Nephron progenitor cell (in vitro differentiated cells): Measurements from ENCODE around the gene RABL3.
"Not testable (repeated sequence)": the region's sequence is repeated elsewhere in the genome, so short reads cannot be mapped to it uniquely, and the experiment has no call there.

Source experiments
- DNase-seq: peaks from one replicate; pipeline ENCODE4 v3.0.0; 2021
- H3K27ac Mint-ChIP-seq: 2 replicates; pipeline ENCODE4 v1.8.0; 2021; ENCODE audit warnings: mild to moderate bottlenecking, moderate library complexity, mixed read lengths
- H3K27me3 Mint-ChIP-seq: 2 replicates; pipeline ENCODE4 v1.8.0; 2021; ENCODE audit warnings: mild to moderate bottlenecking, low read depth, mixed read lengths; ENCODE audit not compliant: poor library complexity
- H3K36me3 Mint-ChIP-seq: 2 replicates; pipeline ENCODE4 v1.8.0; 2021; ENCODE audit warnings: low read depth, mixed read lengths
- H3K4me1 Mint-ChIP-seq: 2 replicates; pipeline ENCODE4 v1.8.0; 2021; ENCODE audit warnings: mixed read lengths
- H3K4me3 Mint-ChIP-seq: 2 replicates; pipeline ENCODE4 v1.8.0; 2021; ENCODE audit warnings: mild to moderate bottlenecking, moderate library complexity, mixed read lengths
- H3K9me3 Mint-ChIP-seq: 2 replicates; pipeline ENCODE4 v1.8.0; 2021; ENCODE audit warnings: mild to moderate bottlenecking, moderate library complexity, mixed read lengths
- CTCF ChIP-seq: fragments of 200-600 bp; sonication (generic); IDR thresholded peaks from 2 replicates; pipeline ENCODE4 v1.5.0; 2021; ENCODE audit warnings: antibody characterized with exemption

RABL3 gene

GRCh38 chr3:120726791-120727190, 15.5 kb downstream of the RABL3 start:
- peaks cover 11% of the 10 kb centered on the region for H3K9me3 Mint-ChIP-seq
- no peak overlapping the region for H3K4me3 Mint-ChIP-seq
- H3K27ac Mint-ChIP-seq, result no peak overlapping the region
- no peak for TF ChIP-seq CTCF
- peaks cover 17% of the 10 kb centered on the region for H3K36me3 Mint-ChIP-seq
- no peak for DNase-seq
- H3K4me1 Mint-ChIP-seq, result no peaks in the 10 kb centered on the region
- no peaks in the 10 kb centered on the region for H3K27me3 Mint-ChIP-seq

GRCh38 chr3:120719167-120719834, 23.0 kb downstream of the RABL3 start:
- Mint-ChIP-seq H3K4me1 (peaks cover 14% of the 10 kb centered on the region), H3K9me3 (peaks cover 14% of the 10 kb centered on the region), H3K36me3 (peaks cover 11% of the 10 kb centered on the region), H3K4me3 (peak overlapping the region; percentile 78)
- H3K27me3 Mint-ChIP-seq, H3K27ac Mint-ChIP-seq: not testable (repeated sequence)
- peak; percentile 66 for DNase-seq

- Mint-ChIP-seq H3K4me3 (no peak overlapping the region), H3K4me1 (no peaks in the 10 kb centered on the region), H3K36me3 (no peaks in the 10 kb centered on the region), H3K9me3 (no peaks in the 10 kb centered on the region), H3K27me3 (no peaks in the 10 kb centered on the region), H3K27ac (no peak overlapping the region)
- DNase-seq, result no peak
- TF ChIP-seq CTCF, result no peak
Measured at GRCh38 chr3:120713262-120713661, 29.1 kb downstream of the RABL3 start.

DNA sequence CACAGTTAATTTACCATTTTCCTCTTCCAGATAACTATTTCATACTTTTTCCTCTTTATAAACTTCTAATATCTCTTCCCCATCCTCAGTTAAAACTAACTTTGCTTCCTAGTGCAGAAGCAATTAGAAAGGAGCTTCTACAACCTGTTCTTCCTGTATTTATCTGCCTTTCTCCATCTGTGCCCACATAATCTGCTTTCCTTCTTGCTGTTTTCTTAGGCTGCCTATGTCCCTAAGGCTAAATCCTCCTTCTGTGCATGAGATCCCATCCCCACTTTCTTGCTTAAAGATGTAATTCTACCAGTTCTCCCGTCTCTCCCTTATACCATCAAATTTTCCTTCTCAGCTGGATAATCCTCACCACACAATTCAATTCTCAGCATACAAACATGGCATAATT, 31.9 kb downstream of the RABL3 start:
- no peak for TF ChIP-seq CTCF
- no peaks in the 10 kb centered on the region for H3K27me3 Mint-ChIP-seq
- no peaks in the 10 kb centered on the region for H3K9me3 Mint-ChIP-seq
- H3K4me1 Mint-ChIP-seq, result no peaks in the 10 kb centered on the region
- H3K4me3 Mint-ChIP-seq, result no peak overlapping the region
- H3K27ac Mint-ChIP-seq, result no peak overlapping the region
- no peaks in the 10 kb centered on the region for H3K36me3 Mint-ChIP-seq
- no peak for DNase-seq

DNA sequence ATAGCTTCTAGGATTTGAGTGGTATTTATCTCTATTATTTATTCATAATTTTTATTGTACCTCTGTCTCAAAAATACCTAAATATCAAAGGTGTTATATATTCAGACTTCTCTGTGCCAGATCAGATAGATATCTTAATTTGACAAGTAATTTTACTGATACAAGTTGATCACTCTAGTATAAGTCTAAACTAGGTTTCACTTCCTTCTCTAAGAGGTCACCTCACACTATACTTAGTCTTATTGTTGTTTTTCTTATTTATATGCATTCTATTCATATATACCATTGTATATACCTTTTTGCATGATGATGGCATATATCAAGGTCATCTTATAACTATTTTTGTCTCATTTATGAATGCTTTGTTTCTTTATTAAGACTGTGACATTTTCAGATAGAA, 33.9 kb downstream of the RABL3 start:
- no peaks in the 10 kb centered on the region for H3K27me3 Mint-ChIP-seq
- H3K36me3 Mint-ChIP-seq, result peaks cover 15% of the 10 kb centered on the region
- H3K4me1 Mint-ChIP-seq, result no peaks in the 10 kb centered on the region
- H3K9me3 Mint-ChIP-seq, result peaks cover 2% of the 10 kb centered on the region
- no peak overlapping the region for H3K27ac Mint-ChIP-seq
- H3K4me3 Mint-ChIP-seq, result no peak overlapping the region
- no peak for DNase-seq
- no peak for TF ChIP-seq CTCF

DNA sequence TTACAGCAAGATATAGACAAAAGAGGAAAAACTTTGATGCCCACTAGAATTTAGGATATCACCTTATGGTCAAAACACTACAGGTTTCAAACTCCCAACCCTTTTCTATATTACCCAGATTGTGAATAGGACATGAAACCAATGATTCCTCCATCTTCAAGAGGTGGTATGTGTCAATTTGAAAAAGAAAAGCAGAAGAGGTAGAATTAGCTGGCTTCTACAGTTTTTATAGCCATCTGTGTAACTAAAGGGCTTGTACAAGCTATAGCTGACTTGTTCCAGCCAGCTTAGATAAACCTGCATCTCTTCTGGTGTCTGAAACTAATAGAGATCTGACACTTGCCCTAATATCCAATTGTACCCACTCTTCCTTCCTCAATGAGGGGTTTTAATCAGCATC, 35.4 kb downstream of the RABL3 start:
- H3K27me3 Mint-ChIP-seq, result no peaks in the 10 kb centered on the region
- TF ChIP-seq CTCF, result no peak
- H3K9me3 Mint-ChIP-seq, result peaks cover 8% of the 10 kb centered on the region
- peaks cover 22% of the 10 kb centered on the region for H3K36me3 Mint-ChIP-seq
- no peak overlapping the region for H3K27ac Mint-ChIP-seq
- no peak overlapping the region for H3K4me3 Mint-ChIP-seq
- no peak for DNase-seq
- no peaks in the 10 kb centered on the region for H3K4me1 Mint-ChIP-seq
